Right kidney (tissue), 9 donors: ENCODE data around the gene CHN1.
A peak's percentile ranks its signal among the peaks of the same experiment; 100 is the strongest.

Source experiments
- DNase-seq: peaks from one replicate; pipeline ENCODE4 v3.0.0-alpha.2; 2016
- long read RNA-seq, 8 donors: transcript quantifications; one replicate each; lab custom pipeline, GENCODE V29; 2026

The CHN1 gene, protein sequence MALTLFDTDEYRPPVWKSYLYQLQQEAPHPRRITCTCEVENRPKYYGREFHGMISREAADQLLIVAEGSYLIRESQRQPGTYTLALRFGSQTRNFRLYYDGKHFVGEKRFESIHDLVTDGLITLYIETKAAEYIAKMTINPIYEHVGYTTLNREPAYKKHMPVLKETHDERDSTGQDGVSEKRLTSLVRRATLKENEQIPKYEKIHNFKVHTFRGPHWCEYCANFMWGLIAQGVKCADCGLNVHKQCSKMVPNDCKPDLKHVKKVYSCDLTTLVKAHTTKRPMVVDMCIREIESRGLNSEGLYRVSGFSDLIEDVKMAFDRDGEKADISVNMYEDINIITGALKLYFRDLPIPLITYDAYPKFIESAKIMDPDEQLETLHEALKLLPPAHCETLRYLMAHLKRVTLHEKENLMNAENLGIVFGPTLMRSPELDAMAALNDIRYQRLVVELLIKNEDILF
- long read RNA-seq, donor 1 = 0 reads
- long read RNA-seq, donor 2, partial matches to known transcripts = 0 of 1 reads
- long read RNA-seq, donor 2, other reads (novel, unspliced or antisense) = 0 of 1 reads
- long read RNA-seq, donor 3, partial matches to known transcripts = 0 of 3 reads
- long read RNA-seq, donor 3, other reads (novel, unspliced or antisense) = 0 of 3 reads
- long read RNA-seq, donor 4, partial matches to known transcripts = 0 of 2 reads
- long read RNA-seq, donor 4, other reads (novel, unspliced or antisense) = 0 of 2 reads
- long read RNA-seq, donor 5, partial matches to known transcripts = 0 of 1 reads
- long read RNA-seq, donor 5, other reads (novel, unspliced or antisense) = 0 of 1 reads
- long read RNA-seq, donor 6 = 0 reads
- long read RNA-seq, donor 7 = 0 reads
- long read RNA-seq, donor 8, partial matches to known transcripts = 0 of 2 reads
- long read RNA-seq, donor 8, other reads (novel, unspliced or antisense) = 0 of 2 reads

DNA sequence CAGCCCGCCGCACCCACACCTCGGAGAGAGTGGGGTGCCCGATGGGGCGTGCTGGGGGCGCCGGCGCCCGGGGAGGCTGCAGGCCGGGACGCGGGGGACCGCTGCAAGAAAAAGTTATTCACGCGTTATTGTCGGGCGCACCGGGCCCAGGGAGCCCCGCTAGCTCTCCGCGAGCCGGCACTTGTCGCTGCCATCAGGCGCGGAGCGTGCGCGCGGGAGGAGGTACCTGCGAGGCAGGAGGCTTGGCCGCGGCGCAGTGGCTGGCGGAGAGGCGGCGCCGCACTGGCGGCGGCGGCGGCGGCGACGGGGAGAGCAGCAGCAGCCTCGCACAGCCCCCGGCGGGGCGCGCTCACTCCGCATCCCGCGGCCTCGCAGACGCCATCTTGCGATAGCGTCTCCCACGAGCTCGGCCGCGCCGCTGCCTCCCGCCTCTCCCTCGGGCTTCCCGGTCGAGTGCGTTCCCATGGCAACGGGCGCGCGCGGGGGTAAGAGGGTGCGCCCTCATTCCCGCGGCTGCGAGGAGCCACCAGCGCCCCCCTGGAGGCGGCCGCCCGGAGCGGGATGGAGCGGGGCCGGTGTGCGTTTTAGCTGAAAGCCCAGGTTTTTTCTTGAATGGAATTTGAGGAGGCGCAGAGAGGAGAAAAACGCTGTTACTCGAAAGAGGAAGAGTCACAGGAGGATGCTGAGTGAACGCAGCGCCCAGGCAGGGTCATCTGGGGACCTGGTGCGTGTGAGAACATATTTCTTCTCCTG is at the start of gene CHN1:
Gene CHN1, minus strand, starts transcription at position 402 of the 753 bp plus-strand sequence. CDS start 469 bp downstream, outside the sequence.
- DNase-seq = peak; percentile 91

DNA sequence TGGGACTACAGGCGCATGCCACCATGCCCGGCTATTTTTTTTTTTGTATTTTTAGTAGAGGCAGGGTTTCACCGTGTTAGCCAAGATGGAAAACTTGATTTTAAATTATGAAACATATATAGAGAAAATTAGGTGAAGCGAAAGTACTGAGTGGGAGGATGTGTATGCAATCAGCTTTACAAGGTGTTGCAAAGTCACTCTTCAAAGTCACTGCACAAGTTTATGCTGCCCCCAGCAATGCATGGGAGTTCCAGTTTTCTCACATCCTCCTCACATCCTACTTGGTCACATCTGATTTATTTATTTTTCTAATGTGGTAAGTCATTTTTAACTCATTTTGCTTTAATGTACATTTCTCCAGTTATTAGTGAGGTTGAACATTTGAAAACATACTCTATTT is 49.2 kb upstream of the CHN1 start:
- no peak for DNase-seq

DNA sequence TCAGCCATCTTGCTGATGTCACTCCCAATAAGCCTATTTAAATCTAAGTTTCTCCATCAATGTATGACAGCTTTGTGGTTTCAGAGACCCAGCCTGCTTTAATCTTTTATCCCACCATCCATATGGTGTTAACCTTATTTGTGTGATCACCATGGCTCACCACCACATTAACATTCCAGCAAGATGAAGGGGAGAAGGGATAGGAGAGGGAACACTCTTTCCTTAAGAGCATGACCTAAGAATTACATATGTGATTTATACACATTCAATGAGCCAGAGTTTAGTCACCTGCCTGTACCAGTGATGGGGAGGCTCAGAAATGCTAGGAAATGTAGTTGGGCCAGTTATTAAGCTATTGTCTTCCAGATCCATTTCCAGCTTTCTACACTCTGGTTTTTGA is 44.5 kb upstream of the CHN1 start:
- DNase-seq = no peak

DNA sequence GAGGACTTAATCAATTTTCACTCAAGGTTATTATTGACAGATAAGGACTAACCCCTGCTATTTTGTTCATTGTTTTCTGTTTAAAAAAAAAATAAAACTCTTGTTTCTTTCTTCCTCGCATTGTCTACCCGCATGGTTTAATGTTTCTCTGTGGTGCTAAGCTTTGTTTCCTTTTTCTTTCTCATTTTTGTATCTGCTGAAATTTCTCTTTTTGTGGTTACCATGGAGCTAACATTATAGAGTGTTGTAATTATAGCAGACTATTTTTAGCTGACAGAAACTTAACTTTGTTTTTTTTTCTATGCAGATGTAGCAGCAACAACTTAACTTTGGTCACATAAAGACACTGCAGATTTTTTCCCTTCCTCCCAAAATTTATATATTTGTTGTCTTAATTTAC is 43.1 kb upstream of the CHN1 start:
- DNase-seq = no peak

DNA sequence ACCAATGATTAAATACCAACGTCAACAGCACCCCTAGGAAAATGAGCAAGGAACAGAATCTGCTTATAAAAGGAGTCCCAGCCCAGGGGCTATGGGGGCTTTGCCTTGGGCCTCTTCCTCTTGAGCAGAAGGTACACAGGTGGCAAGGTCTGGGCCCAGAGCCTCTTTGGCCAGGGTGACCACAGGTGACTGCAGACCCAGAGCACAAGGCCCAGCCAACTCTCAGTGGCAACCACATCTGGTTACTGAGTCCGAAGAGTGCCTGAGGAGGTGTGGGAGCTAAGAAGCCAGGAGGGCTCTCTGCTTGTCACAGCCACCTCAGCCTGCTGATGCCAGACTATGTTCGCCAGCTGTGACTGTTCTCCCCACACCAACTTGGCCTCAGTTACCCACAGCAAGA is 34.3 kb upstream of the CHN1 start:
- DNase-seq = no peak

DNA sequence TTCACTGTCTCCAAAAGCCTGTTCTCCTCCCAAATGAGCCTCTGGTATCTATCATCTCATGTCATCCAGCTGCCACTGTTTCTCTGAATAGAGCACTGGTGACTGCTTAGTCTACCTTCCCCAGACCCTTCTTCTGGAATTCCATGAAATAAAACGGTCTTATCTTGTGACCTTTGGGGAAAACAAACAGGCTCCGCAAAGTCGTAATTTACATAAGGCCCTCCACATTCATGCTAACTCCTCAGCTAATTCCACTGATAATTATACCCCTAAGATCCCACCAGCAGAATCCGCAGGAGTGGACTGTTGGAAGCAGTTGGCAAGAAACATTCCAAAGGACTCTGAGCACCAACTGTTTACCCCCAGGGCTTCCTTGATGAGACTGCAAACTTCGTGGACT is 33.9 kb upstream of the CHN1 start:
- no peak for DNase-seq

DNA sequence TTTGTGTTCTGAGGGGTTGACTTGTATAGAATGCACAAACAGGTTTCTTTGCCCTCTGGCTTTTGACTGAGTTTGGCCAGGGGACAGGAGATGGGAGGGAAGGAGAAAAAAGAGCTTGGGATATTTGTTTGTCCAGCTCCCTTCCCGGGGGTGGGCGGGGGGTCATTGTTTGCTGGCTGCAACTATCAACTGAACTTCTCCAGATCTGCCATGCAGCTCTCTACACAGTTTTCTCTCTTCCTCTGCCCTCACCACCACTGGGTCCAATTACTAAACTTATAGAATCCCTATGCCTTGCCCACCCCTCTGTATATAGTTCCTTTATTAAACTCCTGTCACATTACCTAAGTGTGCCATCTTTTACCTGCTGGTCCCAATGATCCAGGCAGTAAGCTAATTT is 32.8 kb upstream of the CHN1 start:
- no peak for DNase-seq

DNA sequence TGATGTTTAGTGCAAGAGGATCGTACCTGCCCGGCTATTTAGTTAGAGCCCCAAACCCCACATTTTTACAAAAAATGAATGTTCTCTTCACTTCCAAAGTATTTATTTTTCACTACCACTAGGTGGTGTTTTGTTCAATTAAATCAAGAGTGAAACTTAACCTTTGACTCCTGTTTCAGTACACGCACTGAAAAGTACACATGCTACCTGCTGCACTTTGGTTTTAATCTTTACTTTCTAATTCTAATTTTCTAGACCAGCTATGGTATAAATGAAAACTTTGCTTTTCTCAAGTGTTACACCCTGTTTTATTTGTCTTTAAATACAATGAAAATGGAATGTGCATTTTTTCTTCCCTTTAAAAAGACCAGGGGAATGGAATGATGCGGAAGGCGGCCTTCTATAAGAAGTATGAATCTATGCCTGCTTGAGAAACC is 31.4 kb upstream of the CHN1 start:
- DNase-seq = no peak

DNA sequence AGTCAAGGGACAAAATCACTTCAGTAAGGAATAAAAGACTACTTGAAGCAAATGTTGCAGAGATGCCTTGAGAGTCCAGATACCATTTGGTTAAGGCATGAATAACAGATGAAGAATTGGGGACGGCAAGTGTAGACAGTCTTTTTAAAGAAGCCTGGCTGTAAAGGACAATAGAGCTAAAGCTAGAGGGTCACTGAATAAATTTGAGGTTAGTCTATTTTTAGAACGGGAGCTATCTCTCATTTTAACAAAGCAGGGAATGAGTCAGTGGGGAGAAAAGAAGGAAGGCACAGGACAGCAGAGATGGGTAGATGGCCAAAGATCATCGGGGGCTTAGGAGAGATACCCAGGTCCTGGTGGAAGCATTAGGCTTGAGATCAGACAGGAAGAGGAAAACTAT is 30.6 kb upstream of the CHN1 start:
- no peak for DNase-seq

DNA sequence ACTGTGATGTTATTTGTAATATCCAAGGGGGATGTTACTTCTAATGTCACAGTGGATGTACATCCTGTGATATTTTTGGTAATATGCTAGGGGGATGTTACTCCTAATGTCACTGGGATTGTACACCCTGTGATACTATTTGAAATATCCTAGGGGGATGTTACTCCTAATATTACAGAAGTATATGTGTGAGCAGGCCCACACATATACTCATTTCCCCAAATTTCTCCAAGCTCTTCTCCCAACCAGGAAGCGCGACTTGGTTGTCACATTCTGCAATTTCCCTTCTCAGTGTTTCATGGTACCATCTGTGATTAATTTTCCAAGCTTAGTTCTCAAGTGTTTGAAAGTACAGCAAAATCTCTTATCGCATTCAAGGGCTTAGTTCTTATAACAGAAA is 29.5 kb upstream of the CHN1 start:
- DNase-seq = no peak

DNA sequence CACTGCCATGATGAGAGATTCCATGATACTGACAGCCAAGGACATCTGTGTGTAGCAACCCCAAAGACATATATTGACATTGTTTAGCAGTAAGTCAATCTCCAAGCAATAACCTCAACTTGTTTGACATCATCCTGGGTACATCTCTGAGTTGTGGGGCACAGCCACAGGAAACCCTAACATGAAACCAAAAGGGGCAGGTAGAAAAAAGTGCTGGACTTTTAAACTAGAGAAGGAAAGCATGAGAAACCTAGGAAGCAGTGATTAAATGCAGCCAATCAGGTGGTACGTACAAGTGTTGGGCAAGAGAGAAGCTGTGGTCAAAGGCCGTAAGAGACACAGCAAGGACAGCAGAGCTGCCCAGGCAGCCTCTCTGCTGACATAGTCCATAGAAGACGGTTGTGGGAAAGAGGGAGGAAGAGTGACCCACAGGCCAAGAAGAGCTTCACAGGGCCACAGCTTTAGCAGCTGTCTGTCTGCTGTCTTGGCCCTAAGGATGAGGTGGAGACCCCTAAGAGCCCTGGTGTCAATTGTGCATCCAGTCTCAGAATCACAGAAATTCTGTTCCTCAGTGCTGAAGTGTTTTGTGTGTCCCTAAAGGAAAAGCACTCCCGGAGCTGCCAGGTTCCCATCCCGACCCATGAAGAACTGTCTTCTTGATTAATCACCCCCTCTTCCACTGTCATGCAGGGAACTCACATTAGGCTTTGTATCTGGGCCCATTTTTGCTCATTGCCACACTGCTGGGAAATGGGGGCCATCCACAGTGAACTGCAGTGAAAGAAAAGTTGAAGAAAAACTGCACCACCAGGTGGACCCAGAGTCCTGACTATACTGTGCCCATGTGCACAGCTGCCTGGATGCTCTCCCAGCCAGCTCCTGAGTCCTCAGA is 25.4 kb upstream of the CHN1 start:
- DNase-seq = no peak

DNA sequence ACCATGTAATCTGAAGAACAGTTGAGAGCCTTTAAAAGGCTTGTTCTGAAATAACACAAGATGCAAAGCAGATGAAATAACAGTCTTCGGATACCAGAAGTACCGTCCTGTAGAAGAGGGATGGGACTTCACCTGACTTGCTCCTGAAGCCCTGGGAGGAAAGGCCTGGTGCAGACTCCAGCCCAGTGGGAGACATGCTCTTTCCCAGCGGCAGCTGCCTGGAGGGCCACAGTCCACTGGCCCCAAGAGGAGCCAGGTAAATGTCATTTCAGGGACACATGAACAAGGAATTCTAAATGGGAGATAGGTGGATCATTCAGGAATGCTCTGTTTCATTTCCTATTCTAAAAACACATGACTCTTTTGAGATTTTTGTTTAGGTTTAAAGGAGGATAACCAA is 22.6 kb upstream of the CHN1 start:
- no peak for DNase-seq

DNA sequence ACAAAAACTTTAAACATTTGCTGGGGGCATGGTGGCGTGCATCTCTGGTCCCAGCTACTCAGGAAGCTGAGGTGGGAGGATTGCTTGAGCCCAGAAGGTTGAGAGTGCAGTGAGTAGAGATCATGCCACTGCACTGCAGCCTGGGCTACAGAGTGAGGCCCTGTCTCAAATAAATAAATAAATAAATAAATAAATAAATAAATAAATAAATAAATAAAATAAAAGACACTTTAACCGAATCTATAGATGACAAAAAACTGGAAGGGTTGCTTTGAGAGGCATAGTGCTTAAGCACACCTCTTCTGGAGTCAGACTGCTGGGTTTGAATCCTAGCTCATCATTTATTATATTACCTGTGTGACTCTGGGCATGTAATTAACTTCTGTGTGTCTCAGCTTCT is 21.2 kb upstream of the CHN1 start:
- no peak for DNase-seq

DNA sequence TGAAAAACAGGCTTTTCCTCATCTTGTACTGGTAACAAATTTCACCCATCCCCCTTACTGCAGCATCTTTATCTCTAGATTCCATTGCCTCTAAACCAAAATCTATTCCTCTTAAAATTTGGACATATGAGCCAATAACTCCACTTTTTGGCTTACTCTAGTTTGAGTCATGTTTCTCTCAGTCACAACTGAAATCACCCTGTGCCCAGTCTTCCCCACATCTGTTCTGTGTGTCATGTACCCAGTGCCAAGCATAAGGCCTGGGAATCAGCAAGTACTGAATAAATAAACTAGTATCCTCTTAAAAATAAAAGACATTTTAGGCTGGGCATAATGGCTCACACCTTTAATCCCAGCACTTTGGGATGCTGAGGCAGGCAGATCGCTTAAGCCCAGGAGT is 20.8 kb upstream of the CHN1 start:
- DNase-seq = no peak

DNA sequence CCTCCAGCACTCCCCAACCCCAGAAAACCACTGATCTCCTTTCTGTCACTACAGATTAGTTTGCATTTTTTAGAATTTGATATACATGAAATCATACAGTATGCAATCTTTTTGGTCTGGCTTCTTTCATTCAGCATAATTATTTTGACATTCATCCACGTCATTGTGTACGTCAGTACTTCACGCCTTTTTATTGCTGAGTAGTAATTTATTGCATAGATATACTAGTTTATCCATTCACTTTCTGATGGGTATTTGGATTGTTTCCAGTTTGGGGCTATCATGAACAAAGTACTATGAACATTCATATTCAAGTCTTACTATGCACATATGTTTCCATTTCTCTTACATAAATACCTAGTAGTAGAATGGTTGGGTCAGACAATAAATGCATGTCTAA is 20.1 kb upstream of the CHN1 start:
- no peak for DNase-seq

DNA sequence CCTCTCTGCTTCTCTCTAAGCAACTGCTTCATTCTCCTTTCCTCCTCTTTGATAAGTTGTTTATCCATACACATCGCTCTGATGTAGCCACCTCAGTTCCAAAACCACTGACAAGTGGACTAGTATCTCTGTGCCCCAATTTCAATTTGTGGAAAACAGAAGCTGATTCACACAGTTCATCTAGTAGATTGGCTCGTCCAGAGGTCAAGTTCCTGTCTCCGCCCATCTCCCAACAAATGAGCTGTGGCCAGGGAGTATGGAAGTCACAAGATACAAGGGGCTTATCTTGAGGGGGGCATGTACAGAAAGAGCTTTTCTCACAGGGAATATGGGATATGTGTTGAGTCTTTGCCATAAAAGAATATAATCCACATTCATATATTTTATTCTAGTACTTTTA is 17.7 kb upstream of the CHN1 start:
- DNase-seq = no peak

DNA sequence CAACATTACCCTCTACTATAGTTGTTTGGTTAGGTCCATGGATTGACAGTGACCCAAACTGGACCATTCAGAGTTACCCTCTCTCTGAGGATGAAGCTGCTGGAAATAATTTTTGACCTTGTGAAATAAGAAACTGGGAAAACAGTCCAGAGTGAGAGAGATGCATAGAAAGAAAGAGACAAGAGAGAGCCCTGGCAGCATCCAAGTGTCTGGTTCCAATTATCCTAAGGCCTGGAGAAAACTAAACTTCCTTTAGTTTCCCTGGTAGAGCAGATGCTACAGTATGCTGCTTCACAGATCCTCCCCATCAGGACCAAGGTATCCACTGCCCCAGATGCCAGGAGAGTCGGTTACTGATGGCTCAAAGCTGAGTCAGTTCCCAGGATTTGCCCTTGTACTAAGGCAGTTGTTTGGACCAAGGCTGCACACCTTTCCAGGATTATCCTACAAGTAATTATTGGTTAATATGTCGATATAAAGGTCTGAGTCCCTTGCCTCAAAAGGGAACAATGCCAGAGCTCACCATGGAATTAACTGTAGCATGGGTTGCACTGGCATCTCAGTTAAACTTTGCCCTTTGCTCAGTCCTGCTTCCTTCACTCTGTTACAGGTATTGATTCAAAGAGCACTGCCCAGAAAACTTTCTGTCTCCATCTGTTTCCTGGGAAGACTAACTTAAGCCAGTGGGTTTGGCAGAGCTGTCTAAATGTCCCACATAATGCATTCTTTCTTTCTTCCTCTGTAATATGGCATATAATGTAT is 14.6 kb upstream of the CHN1 start:
- no peak for DNase-seq

DNA sequence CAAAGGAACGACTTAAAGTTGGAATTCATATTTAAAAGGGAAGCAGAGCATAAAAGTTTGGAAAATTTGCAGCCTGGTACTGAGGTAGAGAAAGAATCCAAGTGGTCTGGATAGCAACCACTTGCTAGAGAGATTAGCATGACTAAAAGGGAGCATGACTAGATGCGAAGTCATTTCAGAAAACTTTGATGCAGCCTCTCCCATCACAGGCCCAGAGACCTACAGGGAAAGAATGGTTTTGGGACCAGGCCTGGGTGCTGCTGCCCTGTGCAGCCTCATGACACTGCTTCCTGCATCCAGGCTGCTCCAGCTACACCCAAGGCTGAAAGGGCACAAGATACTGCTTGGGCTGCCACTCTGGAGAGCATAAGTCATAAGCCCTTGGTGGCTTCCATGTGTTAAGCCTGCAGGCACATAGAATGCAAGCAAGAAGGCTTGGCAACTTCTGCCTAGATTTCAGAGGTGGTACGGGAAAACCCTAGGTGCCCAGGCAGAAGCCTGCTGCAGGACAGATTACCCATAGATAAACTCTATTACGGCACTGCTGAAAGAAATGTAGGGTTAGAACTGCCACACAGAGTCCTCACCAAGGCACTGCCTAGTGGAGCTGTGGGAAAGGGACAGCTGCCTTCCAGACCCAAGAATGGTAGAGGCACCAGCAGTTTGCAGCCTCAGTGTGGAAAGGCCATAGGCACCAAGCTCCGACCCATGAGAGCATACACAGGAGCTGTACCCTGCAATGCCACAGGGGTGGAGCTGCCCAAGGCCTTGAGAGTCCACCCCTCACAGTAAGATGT is 12.6 kb upstream of the CHN1 start:
- no peak for DNase-seq

DNA sequence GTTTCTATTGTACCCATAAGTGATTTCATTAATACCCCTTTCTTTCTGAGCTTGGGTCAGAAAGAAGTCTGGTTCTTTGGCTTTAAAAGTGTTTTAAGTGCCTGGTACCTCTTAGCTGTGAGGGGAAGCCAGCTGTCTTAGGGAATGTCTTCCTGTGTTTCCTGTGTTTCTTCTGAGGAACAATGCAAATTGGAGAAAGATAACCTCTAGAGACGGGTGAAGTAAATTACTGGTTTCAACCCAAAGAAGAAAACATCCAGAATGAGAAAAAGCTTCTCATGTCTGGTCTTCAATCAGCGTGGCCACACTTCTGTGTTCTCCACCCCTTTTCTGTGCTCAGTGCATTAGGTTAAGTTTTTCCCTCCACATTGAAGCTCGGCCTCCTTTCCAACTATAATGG is 10.2 kb upstream of the CHN1 start:
- no peak for DNase-seq

DNA sequence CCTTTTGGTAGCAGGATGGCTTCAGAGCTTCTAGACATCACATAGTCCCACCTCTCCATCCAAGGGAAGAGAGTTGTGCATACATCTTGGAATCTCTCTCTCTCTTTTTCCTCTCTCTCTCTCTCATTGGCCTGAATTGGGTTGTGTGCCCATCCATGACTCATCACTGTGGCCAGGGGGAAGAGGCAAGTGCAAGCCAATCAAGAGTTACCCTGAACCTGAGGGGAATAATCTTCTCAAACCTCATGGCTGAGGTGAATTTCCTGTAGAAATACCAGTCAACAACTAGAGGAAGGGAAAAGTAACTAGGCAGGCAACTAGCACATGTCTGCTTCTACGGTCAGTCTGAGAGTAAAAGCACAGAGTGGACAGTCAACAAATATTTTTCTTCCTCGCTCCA is 7.3 kb upstream of the CHN1 start:
- no peak for DNase-seq
